Measurements from ENCODE around the gene PDE6G.

- TF ChIP-seq CTCF (IDR thresholded peaks at IDR 0.05) (no peak), EZH2 (IDR thresholded peaks at IDR 0.05; ENCODE audit: borderline replicate concordance, insufficient read depth, low read depth, low read length, poor library complexity, severe bottlenecking) (no peak)
These were observed 20.3 kb downstream of the PDE6G start for GRCh38 chr17:81635973-81636504.
